Gastrocnemius medialis (tissue), 4 donors: Measurements from ENCODE around the gene ZNF677.

ENCODE experiments used
- POLR2A ChIP-seq, 2 donors: fragments of 450-650 bp; IDR thresholded peaks; one replicate each; pipeline ENCODE4 v1.6.1; 2017; ENCODE audit warnings: antibody characterized with exemption in 2 of 2, mild to moderate bottlenecking in 2 of 2, moderate library complexity in 2 of 2
- TF ChIP-seq, protein P1 (sequence below), 5 experiments: fragments of 450-650 bp in 3 of 5; fragments of 200-600 bp in 2 of 5; sonication (generic) in 2 of 5; IDR thresholded peaks in 4 of 5; conservative IDR thresholded peaks in 1 of 5; 1 replicate in 4 of 5; 2 replicates in 1 of 5; pipeline ENCODE4 v1.5.1; 2016 to 2019; ENCODE audit warnings: antibody characterized with exemption in 5 of 5, mild to moderate bottlenecking in 3 of 5, moderate library complexity in 3 of 5

DNA sequence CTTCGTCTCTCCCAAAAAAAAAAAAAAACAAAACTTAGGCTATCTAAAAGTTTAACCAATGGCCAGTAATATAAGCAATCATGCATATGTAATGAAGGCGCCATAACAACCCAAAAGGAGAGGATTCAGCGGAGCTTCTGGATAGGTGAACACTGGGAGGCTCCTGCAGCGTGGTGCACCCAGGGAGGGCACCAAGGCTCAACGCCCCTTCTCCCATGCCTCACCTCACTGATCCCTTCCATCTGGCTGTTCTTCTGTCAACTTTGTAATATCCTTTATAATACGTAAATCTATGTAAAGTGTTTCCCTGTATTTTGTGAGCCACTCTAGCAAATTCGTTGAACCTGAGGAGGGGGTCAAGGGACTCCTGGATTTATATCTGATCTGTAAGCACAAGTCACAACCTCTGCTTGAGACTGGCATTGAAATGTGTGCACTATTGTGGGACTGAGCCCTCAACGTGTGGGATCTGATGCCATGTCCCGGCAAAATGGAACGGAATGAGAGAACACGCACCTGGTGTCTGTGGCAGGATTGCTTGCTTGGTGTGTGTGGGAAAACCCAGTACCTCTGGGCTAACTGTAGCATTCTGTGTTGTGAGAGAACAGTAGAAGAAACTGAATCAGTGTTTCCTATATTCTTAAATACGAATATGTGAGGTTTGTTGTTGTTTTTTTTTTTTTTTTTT lies 61.0 kb downstream of the ZNF677 start:
- TF ChIP-seq, protein P1, sequence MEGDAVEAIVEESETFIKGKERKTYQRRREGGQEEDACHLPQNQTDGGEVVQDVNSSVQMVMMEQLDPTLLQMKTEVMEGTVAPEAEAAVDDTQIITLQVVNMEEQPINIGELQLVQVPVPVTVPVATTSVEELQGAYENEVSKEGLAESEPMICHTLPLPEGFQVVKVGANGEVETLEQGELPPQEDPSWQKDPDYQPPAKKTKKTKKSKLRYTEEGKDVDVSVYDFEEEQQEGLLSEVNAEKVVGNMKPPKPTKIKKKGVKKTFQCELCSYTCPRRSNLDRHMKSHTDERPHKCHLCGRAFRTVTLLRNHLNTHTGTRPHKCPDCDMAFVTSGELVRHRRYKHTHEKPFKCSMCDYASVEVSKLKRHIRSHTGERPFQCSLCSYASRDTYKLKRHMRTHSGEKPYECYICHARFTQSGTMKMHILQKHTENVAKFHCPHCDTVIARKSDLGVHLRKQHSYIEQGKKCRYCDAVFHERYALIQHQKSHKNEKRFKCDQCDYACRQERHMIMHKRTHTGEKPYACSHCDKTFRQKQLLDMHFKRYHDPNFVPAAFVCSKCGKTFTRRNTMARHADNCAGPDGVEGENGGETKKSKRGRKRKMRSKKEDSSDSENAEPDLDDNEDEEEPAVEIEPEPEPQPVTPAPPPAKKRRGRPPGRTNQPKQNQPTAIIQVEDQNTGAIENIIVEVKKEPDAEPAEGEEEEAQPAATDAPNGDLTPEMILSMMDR (IDR thresholded peaks at IDR 0.05 in 4 of 5, conservative IDR thresholded peaks at IDR 0.05 in 1 of 5) = no peak
- no peak for TF ChIP-seq POLR2A (IDR thresholded peaks at IDR 0.05)
